Measurements from ENCODE around the gene CCDC71L. TPM values are rescaled to one million over a fixed set of nuclear protein-coding genes. Genes with fewer than 3 reads are reported as not detected.

The CCDC71L gene
- total RNA-seq, 2 experiments from 2014 or later: 35.1 to 35.3 TPM

- CTCF ChIA-PET: interaction anchor here (0.6 to 6.0 kb wide), 15 partner anchors 18 to 623 kb away, joined by 3 to 59 read pairs (median 3); no protein-coding TSS in a partner anchor
- POLR2A ChIA-PET: interaction anchor here (0.9 to 2.3 kb wide), 6 partner anchors 19 to 484 kb away, joined by 3 to 18 read pairs (median 4); partner anchors contain the start of gene NAMPT
These were observed 746 bp downstream of the CCDC71L start for GRCh38 chr7:106659963-106660861.

- ChIA-PET CTCF (interaction anchor here (0.9 to 6.0 kb wide), 8 partner anchors 17 to 93 kb away, joined by 3 to 59 read pairs (median 4); no protein-coding TSS in a partner anchor), POLR2A (interaction anchor here (0.7 to 2.3 kb wide), 4 partner anchors 59 to 483 kb away, joined by 3 to 18 read pairs (median 5); no protein-coding TSS in a partner anchor)
These were observed 1.6 kb downstream of the CCDC71L start for GRCh38 chr7:106659166-106659962.

GRCh38 chr7:106658316-106659165, 2.4 kb downstream of the CCDC71L start:
- CTCF ChIA-PET: interaction anchor here (0.6 to 6.0 kb wide), 8 partner anchors 16 to 224 kb away, joined by 3 to 59 read pairs (median 4); no protein-coding TSS in a partner anchor
- POLR2A ChIA-PET: interaction anchor here (2.3 kb wide), 1 partner anchor 77 kb away, joined by 18 read pairs; no protein-coding TSS in a partner anchor

- POLR2A ChIA-PET: no interaction called here
- CTCF ChIA-PET: interaction anchor here (1.3 to 6.0 kb wide), 2 partner anchors 79 to 115 kb away, joined by 3 to 59 read pairs; no protein-coding TSS in a partner anchor
These were observed 3.6 kb downstream of the CCDC71L start for GRCh38 chr7:106657085-106657991.

- CTCF ChIA-PET: interaction anchor here (0.8 to 6.0 kb wide), 2 partner anchors 80 to 113 kb away, joined by 3 to 59 read pairs; no protein-coding TSS in a partner anchor
- POLR2A ChIA-PET: no interaction called here
These were observed 5.1 kb downstream of the CCDC71L start for GRCh38 chr7:106655703-106656498.

- POLR2A ChIA-PET: no interaction called here
- CTCF ChIA-PET: no interaction called here
These were observed 7.5 kb downstream of the CCDC71L start for GRCh38 chr7:106653488-106653887.

GRCh38 chr7:106652909-106653308, 8.0 kb downstream of the CCDC71L start:
- POLR2A ChIA-PET: no interaction called here

GRCh38 chr7:106652092-106652491, 8.9 kb downstream of the CCDC71L start:
- CTCF ChIA-PET: no interaction called here

More at GRCh38 chr7:106652909-106653308, 8.0 kb downstream of the CCDC71L start:
- CTCF ChIA-PET: no interaction called here

GRCh38 chr7:106646256-106646655, 14.7 kb downstream of the CCDC71L start:
- CTCF ChIA-PET: no interaction called here

More at GRCh38 chr7:106652092-106652491, 8.9 kb downstream of the CCDC71L start:
- POLR2A ChIA-PET: no interaction called here

GRCh38 chr7:106644999-106645398, 16.0 kb downstream of the CCDC71L start:
- CTCF ChIA-PET: interaction anchor here (0.9 kb wide), 1 partner anchor 91 kb away, joined by 3 read pairs; no protein-coding TSS in a partner anchor
- POLR2A ChIA-PET: no interaction called here

More at GRCh38 chr7:106646256-106646655, 14.7 kb downstream of the CCDC71L start:
- POLR2A ChIA-PET: no interaction called here

- CTCF ChIA-PET: interaction anchor here (0.9 to 1.3 kb wide), 2 partner anchors 9 to 16 kb away, joined by 3 read pairs; no protein-coding TSS in a partner anchor
These were observed 17.6 kb downstream of the CCDC71L start for GRCh38 chr7:106643216-106644000.

GRCh38 chr7:106641416-106641815, 19.5 kb downstream of the CCDC71L start:
- CTCF ChIA-PET: no interaction called here

More at GRCh38 chr7:106643216-106644000, 17.6 kb downstream of the CCDC71L start:
- POLR2A ChIA-PET: no interaction called here

GRCh38 chr7:106640368-106641141, 20.4 kb downstream of the CCDC71L start:
- ChIA-PET POLR2A (no interaction called here), CTCF (no interaction called here)

More at GRCh38 chr7:106641416-106641815, 19.5 kb downstream of the CCDC71L start:
- POLR2A ChIA-PET: no interaction called here

GRCh38 chr7:106639476-106640334, 21.3 kb downstream of the CCDC71L start:
- CTCF ChIA-PET: no interaction called here
- POLR2A ChIA-PET: no interaction called here

Measured in activated CD8-positive, alpha-beta memory T cell treated with anti-CD3 and anti-CD28 coated beads for 36 hours (primary cell).